ENCODE data around the gene RORC. TPM values are rescaled to one million over a fixed set of nuclear protein-coding genes. Genes with fewer than 3 reads are reported as not detected.

Gene RORC
- total and polyA plus RNA-seq, 2 of the 8 experiments (the other 6 are each of a cell fraction or from before 2014, with no cell fraction given), result 0.44 to 0.54 TPM

DNA sequence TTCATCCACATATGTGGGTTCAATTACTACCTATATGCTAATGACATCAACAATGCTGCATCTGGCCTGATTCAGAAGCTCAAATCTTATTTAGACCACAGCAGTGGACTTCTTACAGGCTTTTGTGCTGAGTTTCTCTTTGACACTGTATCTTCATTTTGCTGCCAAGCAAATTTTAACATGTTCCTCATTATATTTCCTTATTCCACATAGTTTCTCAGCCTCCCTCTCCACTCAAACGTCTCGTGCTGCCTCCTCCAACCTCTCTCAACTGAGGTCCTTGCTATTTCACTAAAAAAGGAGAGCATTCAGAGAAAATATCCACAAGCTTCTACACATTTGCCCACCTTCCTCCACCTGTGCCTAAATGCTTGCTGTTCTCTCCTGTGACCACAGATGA is 47.8 kb downstream of the RORC start:
- no peak overlapping the region for H2BK120ac ChIP-seq (replicated peaks; ENCODE audit: low read depth, low read length)
- 91% methylated on average over 2 of the region's 2 CpGs; no CpG with 5 or more reads in 1 of the 2 experiments for WGBS, 2 experiments (ENCODE audit: extremely low coverage in 1 of 2, insufficient coverage in 1 of 2, insufficient read length in 1 of 2, insufficient replicate concordance in 2 of 2, low coverage in 1 of 2, low lambda C conversion rate in 2 of 2, missing lambda C conversion rate in 1 of 2)
- H4K8ac ChIP-seq (ENCODE audit: extremely low read depth, insufficient read depth, low read length), result no peak overlapping the region
- H3K23ac ChIP-seq (ENCODE audit: insufficient read length), result no peak overlapping the region
- H3K4me1 ChIP-seq (replicated peaks in 1 of 4; ENCODE audit: control insufficient read depth in 3 of 4, insufficient read depth in 4 of 4, low read length in 3 of 4), result no peaks in the 10 kb centered on the region
- H3K56ac ChIP-seq (replicated peaks; ENCODE audit: insufficient read length, low read depth, low read length), result no peak overlapping the region
- no peak overlapping the region for H3K27ac ChIP-seq (ENCODE audit: low read depth, low read length)
- no peak overlapping the region for H2BK15ac ChIP-seq (ENCODE audit: low read length)
- no peak overlapping the region for H3K4me2 ChIP-seq (ENCODE audit: insufficient read depth in 1 of 2, low read depth in 2 of 2, low read length in 2 of 2)
- H3K9me3 ChIP-seq (ENCODE audit: insufficient read depth in 2 of 2, low read depth in 1 of 2, low read length in 1 of 2), result no peaks in the 10 kb centered on the region
- H3K23me2 ChIP-seq (ENCODE audit: low read depth, low read length), result no peaks in the 10 kb centered on the region
- H4K91ac ChIP-seq (replicated peaks; ENCODE audit: insufficient read length, low read length), result no peak overlapping the region
- ChIA-PET CTCF (ENCODE audit: partially characterized antibody) (interaction anchor here (0.9 kb wide), 1 partner anchor 17 kb away, joined by 3 read pairs; no protein-coding TSS in a partner anchor), POLR2A (ENCODE audit: partially characterized antibody) (no interaction called here)
- H3K4me3 ChIP-seq (ENCODE audit: extremely low read depth in 1 of 4, insufficient read depth in 2 of 4, low read depth in 3 of 4, low read length in 4 of 4), result no peak overlapping the region
- no peak overlapping the region for H4K5ac ChIP-seq (ENCODE audit: insufficient read length, low read depth, low read length)
- H3K9ac ChIP-seq (replicated peaks in 1 of 4; ENCODE audit: extremely low read depth in 1 of 4, low read depth in 3 of 4, low read length in 3 of 4), result no peak overlapping the region
- no peak overlapping the region for H3K18ac ChIP-seq (ENCODE audit: extremely low read depth, low read length)
- H3K36me3 ChIP-seq (ENCODE audit: control insufficient read depth in 2 of 4, insufficient read depth in 4 of 4, low read length in 3 of 4), result peaks cover 0 to 11% (median 2%) of the 10 kb centered on the region in 4 experiments; a peak in 4 of 8 replicates
- no peak overlapping the region for H3K14ac ChIP-seq (ENCODE audit: insufficient read length)
- H4K20me1 ChIP-seq (replicated peaks in 1 of 2; ENCODE audit: control insufficient read depth in 1 of 2, insufficient read depth in 2 of 2, low read length in 2 of 2), result no peaks in the 10 kb centered on the region
- no peak overlapping the region for H2BK20ac ChIP-seq (ENCODE audit: low read length)
- TF ChIP-seq BRCA1 (IDR thresholded peaks at IDR 0.05; ENCODE audit: low read depth, low read length) (no peak), RFX5 (IDR thresholded peaks at IDR 0.05; ENCODE audit: borderline replicate concordance, low read depth, low read length) (no peak), BCL11A (IDR thresholded peaks at IDR 0.05; ENCODE audit: low read depth in 2 of 2, low read length in 2 of 2) (no peak), NRF1 (IDR thresholded peaks at IDR 0.05; ENCODE audit: low read depth, low read length) (no peak)
- H3K27me3 ChIP-seq (replicated peaks in 1 of 4; ENCODE audit: control insufficient read depth in 3 of 4, extremely low read depth in 1 of 4, insufficient read depth in 3 of 4, low read length in 3 of 4), result no peaks in the 10 kb centered on the region
- no peaks in the 10 kb centered on the region for H3K79me2 ChIP-seq (ENCODE audit: control insufficient read depth in 1 of 2, insufficient read depth in 2 of 2, low read length in 2 of 2)
- no peak overlapping the region for H3K4ac ChIP-seq (replicated peaks; ENCODE audit: insufficient read length, low read depth, low read length)
- FAIRE-seq, result no peak
- no peak overlapping the region for H2BK5ac ChIP-seq (ENCODE audit: low read depth, low read length)
- DNase-seq (ENCODE audit: low read depth in 1 of 2, low spot score in 2 of 2), result no peak
- no peak overlapping the region for H2AK5ac ChIP-seq (ENCODE audit: low read depth, low read length)
- H3K79me1 ChIP-seq (ENCODE audit: low read depth, low read length), result no peaks in the 10 kb centered on the region
- no peak overlapping the region for H2BK12ac ChIP-seq (ENCODE audit: low read depth, low read length)
- H2AFZ ChIP-seq (ENCODE audit: low read length), result no peak overlapping the region

Data from H1 (cell line).